HG02981 (cell line): ENCODE data around the gene SULT1A2.
"Not testable (repeated sequence)": the region's sequence is repeated elsewhere in the genome, so short reads cannot be mapped to it uniquely, and the experiment has no call there.

ENCODE experiments used
- ATAC-seq: cut with Tn5 transposase; IDR thresholded peaks from one replicate; pipeline ENCODE4 v1.9.1; 2021; ENCODE audit warnings: mild to moderate bottlenecking, moderate library complexity; ENCODE audit not compliant: unreplicated experiment

Gene SULT1A2

DNA sequence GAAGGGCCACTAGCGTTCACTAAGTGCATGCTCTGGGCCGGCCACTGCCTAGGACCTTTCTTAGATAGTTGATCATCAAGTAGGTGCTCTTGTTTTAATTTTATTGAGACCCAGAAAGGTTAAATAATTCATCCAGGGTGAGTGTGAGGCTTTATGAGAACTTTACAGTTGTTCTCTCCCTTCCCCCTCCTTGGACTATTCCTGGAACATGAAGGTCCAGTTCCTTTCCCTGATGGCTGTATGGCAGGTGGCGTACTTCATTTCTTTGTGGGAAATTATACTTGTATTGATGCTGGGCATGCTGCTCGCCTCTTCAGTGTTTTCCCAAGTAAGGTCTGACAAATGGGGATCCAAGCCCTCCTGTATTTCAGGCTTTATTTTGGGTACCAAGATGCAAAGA is 34.7 kb downstream of the SULT1A2 start:
- no peak for ATAC-seq

DNA sequence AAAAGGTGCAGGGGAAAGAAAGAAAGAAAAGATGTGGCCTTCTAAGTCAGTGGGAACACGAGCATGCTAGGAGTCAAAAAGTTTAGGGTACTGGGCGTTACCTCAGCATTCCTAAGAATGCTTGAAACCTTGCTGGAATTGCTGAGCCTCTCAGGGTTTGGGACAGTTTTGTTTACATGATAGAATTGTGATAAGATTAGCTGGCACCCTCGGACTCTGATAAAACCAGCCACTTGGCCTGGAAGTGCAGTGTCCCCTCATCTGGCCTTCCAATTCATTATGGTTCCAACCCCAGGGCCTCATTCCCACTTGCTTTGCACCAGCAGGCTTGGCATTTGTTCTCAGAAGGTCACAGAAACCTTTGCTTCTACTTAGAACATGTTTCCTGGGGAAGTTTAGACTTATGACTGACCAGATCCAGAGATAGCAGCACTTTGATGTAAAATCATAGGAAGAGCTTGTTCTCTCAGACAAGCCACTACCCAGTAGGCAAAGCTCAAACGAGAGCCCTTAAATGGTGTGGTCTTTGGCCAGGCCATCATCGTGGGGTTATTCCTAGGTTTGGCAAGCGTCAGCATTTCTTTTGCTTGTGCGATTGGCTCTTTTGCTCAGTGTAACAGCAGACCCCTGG is 35.2 kb downstream of the SULT1A2 start:
- no peak for ATAC-seq

GRCh38 chr16:28558456-28558855 is 38.4 kb downstream of the SULT1A2 start:
- no peak for ATAC-seq

DNA sequence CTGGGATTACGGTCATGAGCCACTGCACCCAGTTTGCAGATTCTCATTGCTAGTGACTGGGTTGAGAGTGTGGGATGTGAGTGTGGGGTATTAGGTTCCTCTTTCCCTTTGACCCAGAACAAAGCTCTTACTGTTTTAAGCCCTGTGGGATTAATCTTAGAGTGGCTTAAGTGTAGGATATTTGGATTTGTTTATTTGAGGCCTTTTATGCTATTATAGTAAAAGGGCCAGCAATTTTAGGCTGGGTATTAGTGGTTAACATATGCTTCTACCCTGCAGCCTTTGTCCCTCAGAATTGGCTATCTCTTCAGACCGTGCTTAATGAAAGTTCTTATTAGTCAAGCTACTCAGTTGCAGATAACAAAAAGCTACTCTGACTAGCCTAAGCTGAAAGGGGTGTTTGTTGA is 39.9 kb downstream of the SULT1A2 start:
- no peak for ATAC-seq

- ATAC-seq, result no peak
Observed at GRCh38 chr16:28555561-28555960, 41.3 kb downstream of the SULT1A2 start.

DNA sequence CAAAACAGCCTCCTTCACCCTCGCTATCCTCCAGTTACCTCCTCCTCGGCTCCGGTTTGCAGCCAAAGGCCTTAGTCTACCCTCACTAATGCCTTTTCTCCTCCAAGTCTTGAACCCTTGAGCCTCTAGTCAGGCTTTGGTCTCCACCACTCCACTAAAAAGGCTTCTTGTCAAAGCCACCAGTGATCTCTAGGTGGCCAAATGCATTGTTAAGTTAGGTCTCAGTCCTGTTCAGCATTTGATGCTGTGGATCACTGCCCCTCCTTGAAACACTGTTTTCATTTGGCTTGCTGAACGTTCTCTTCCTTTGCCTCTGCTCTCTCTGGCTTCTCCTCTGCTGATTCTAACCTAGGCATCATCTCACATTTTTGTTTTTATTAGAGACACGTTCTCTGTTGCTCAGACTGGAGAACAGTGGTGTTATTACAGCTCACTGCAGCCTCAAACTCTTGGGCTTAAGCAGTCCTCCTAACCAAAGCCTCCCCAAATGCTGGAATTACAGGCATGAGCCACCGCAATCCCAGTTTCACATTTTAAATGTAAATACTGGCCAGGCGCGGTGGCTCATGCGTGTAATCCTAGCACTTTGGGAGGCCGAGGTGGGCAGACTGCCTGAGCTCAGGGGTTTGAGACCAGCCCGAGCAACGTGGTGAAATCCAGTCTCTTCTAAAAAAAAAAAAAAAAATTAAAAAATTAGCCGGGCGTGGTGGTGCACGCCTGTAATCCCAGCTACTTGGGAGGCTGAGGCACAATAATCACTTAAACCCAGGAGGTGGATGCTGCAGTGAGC is 42.0 kb downstream of the SULT1A2 start:
- ATAC-seq, result peak; percentile 11

- peak; percentile 77 for ATAC-seq
Observed at GRCh38 chr16:28553776-28554633, 42.8 kb downstream of the SULT1A2 start, which contains the start of gene SGF29. SGF29 (plus strand) TSS chr16:28553920; CDS start chr16:28581070, 27,150 bp downstream.

- no peak for ATAC-seq
Observed at GRCh38 chr16:28549301-28549899, 47.5 kb downstream of the SULT1A2 start.

DNA sequence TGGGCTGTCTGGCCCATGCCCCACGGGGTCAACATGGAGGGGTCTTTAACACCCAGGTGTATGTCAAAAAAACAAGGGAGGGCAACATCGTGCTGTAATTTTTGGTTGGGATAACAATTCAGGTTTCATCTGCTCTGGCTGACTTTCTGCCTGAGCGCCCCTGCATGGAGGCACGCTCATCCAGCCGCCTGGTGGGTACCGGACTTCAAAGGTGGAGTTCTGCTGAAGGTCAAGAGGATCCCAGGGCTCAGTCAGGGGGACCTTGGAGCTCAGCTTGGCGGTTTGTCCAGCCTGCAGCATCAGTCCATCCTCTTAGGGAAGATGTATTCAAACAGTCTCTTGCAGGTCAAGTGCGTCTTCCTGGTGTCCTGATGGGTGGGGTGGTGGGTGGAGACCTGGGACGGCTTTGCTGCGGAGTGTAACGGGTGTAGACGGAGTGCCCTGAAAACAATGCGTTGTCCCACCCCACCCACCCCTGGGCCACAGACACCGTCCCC is 48.5 kb downstream of the SULT1A2 start:
- no peak for ATAC-seq

DNA sequence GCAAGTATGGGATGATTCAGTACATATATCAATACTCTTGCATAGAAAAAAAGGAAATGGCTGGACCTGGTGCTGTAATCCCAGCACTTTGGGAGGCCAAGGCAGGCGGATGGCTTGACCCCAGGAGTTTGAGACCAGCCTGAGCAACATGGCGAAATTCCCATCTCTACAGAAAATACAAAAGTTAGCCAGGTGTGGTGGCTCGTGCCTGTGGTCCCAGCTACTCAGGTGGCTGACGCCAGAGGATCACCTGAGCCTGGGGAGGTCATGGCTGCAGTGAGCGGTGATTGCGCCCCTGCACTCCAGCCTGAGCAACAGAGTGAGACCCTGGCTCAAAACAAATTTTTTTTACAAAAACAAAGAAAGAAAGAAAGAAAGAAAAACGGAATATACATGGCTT is 50.2 kb downstream of the SULT1A2 start:
- ATAC-seq, result no peak

DNA sequence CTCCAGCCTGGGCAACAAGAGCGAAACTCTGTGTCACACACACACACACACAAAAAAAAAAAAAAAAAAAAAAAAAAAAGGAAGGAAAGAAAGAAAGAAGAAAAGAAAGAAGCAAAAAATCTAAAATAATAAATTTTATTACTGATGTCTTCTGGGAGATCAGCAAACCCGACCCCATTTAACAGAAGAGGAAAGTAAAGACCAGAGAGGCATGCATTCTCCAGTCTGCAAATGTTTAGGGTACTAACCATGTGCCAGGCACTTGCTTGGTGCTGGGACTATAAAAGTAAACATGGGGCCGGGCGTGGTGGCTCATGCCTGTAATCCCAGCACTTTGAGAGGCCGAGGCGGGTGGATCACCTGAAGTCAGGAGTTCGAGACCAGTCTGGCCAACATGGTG is 50.9 kb downstream of the SULT1A2 start:
- not testable (repeated sequence) for ATAC-seq

- no peak for ATAC-seq
Observed at GRCh38 chr16:28544998-28545397, 51.9 kb downstream of the SULT1A2 start.

- no peak for ATAC-seq
Observed at GRCh38 chr16:28543072-28543471, 53.8 kb downstream of the SULT1A2 start.

GRCh38 chr16:28542646-28543045 is 54.2 kb downstream of the SULT1A2 start:
- no peak for ATAC-seq
